ENCODE measurements around the gene TMBIM4. TPM values are rescaled to one million over a fixed set of nuclear protein-coding genes. Genes with fewer than 3 reads are reported as not detected.
A peak's percentile ranks its signal among the peaks of the same experiment; 100 is the strongest.
"Not testable (repeated sequence)": the region's sequence is repeated elsewhere in the genome, so short reads cannot be mapped to it uniquely, and the experiment has no call there.

TMBIM4 gene
- total RNA-seq, 2 experiments from 2014 or later, result 80.5 to 82.8 TPM

DNA sequence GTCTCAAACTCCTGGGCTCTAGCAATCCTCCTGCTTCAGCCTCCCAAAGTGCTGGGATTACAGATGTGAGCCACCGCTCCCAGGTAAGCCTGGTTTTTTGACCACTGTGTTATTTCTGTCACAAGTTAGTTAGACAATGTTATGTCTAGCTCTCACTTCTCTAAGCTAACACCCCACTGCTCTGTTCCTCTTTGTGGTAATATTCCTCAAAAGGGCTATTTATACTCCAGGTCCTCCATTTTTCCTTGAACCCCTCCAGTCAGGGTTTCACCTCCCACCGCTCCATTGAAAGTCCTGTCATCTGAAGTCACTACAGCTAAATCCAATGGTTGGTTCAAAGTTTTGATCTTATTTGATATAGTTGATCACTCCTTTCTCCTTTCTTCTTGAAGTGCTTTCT lies 24.3 kb upstream of the TMBIM4 start:
- H3K4me1 Mint-ChIP-seq, result peaks cover 14% of the 10 kb centered on the region
- no peaks in the 10 kb centered on the region for H3K9me3 Mint-ChIP-seq
- peaks cover 32% of the 10 kb centered on the region for H3K27me3 Mint-ChIP-seq
- DNase-seq, result no peak
- no peak overlapping the region for H3K4me3 Mint-ChIP-seq
- ChIA-PET CTCF (no interaction called here), POLR2A (no interaction called here)
- H3K27ac Mint-ChIP-seq, result no peak overlapping the region
- H3K36me3 Mint-ChIP-seq (ENCODE audit: low read depth), result peaks cover 3% of the 10 kb centered on the region

DNA sequence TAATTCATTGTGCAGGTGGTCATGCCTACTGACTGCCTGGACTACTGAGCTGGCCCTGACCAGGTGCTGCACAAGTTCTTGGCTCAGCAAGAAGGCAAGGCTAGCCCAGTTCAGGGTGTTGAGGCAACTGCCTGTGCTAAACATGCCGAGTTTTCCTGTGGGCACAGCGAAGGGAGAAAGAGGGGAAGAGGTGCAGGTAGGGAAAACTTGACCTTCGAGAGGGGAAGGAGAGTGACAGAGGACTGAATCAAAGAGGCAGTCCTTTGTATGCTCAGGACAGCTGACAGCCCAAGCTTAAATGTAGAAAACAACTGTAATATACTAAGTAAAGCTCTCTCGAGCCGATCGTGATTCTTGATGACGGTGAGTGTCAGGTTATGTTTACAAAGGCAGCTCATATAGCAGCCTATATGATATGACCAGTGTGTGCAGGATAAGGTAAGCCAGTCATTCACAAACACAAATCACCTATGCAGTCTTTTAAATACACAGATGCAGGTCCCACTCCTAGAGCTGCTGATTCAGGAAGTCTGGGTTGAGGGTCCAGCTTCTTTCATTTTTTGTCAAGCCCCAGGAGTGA lies 21.8 kb upstream of the TMBIM4 start:
- CTCF ChIA-PET, result no interaction called here
- DNase-seq, result no peak
- H3K27me3 Mint-ChIP-seq, result peaks cover 43% of the 10 kb centered on the region

DNA sequence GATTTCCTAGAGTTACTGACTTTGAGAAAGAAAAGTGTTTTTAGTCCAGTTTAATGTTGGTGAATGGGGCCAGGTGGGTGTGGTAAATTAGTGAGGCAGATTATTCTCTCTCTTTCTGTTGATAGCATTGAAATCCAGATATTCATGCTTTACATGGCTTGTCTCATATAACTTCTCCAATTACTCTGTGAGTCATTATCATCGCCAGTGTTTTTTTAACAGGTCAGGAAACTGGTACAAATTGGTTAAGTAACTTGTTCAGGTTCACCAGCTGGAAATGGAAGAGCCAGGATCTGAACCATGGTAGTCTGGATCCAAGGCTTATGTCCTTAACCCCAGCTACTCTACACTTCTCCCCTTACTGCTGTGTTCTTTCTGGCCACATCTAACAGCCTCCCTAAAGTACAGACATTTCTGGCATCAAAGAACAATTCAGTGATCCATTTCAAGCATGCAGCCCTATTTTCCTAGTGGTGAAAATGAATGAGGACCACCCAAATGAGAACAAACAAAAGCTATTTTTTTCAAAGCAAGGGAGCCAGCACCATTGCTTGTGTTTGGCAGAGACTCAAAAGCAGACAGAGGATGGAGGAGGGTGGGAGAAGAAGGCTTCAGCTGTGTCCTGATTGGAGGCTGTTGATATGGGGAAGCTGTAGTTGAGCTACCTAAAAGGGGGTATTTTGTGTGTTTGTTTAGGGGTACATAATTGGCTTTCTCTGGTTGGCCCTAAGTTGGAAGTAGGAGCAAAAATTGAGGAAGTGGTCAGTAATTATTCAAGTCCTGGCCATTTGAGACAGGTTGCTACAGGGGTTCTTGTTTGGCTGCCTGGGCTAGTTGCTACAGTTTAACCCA lies 20.9 kb upstream of the TMBIM4 start:
- no peak for DNase-seq
- Mint-ChIP-seq H3K4me1 (peaks cover 14% of the 10 kb centered on the region), H3K9me3 (no peaks in the 10 kb centered on the region), H3K27ac (no peak overlapping the region), H3K27me3 (peaks cover 46% of the 10 kb centered on the region), H3K4me3 (no peak overlapping the region), H3K36me3 (ENCODE audit: low read depth) (peaks cover 9% of the 10 kb centered on the region)
- ChIA-PET POLR2A (interaction anchor here (1.2 kb wide), 1 partner anchor 21 kb away, joined by 4 read pairs; the partner anchor contains the start of gene TMBIM4), CTCF (no interaction called here)

More for the DNA sequence above, 21.8 kb upstream of the TMBIM4 start:
- H3K9me3 Mint-ChIP-seq, result no peaks in the 10 kb centered on the region
- peaks cover 16% of the 10 kb centered on the region for H3K4me1 Mint-ChIP-seq
- H3K36me3 Mint-ChIP-seq (ENCODE audit: low read depth), result peaks cover 9% of the 10 kb centered on the region
- H3K27ac Mint-ChIP-seq, result no peak overlapping the region
- POLR2A ChIA-PET, result interaction anchor here (1.2 kb wide), 1 partner anchor 22 kb away, joined by 4 read pairs; the partner anchor contains the start of gene TMBIM4
- H3K4me3 Mint-ChIP-seq, result no peak overlapping the region

DNA sequence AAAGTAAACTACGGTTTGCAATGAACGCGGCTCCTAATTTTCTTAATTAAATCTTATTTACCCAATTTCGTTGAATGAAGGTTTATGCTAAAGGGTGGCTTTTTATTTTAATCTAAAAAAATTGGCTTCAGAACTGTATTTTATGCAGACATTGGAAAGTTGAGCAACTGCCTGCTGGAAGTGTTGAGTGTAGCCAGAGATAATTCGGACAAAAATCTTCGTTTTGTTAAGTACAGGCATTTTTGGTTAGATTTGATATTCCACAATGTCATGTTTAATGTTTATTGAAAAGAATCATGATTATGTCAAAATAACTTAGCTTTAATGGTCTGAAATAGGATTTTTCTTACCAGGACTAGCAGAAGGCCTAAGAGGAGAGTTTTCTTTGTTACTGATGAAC lies 20.1 kb upstream of the TMBIM4 start:
- peaks cover 10% of the 10 kb centered on the region for H3K4me1 Mint-ChIP-seq
- POLR2A ChIA-PET, result no interaction called here
- peaks cover 6% of the 10 kb centered on the region for H3K36me3 Mint-ChIP-seq (ENCODE audit: low read depth)
- peak overlapping the region; percentile 53 for H3K4me3 Mint-ChIP-seq
- H3K9me3 Mint-ChIP-seq, result peaks cover under 1% of the 10 kb centered on the region
- DNase-seq, result no peak
- H3K27me3 Mint-ChIP-seq, result peaks cover 42% of the 10 kb centered on the region
- H3K27ac Mint-ChIP-seq, result no peak overlapping the region
- CTCF ChIA-PET, result interaction anchor here (0.6 kb wide), 1 partner anchor 20 kb away, joined by 3 read pairs; the partner anchor contains the start of gene TMBIM4

DNA sequence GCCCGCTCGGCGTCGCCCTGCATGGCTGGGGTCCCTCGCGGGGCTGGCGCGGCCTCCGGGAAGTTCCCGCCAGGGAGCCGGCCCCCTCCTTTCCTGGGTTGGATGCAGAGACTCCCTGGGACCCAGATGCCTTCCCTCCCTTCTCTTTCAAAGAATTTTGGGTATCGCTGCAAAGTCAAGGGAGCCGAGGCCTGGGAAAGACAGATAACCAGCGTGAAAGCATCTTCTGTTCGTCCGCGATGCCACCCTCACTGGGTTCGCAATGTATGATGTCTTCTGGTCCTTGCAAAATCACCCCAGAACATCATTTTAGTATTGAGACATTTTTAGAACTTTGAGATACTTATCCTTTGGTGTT lies 19.7 kb upstream of the TMBIM4 start:
- ChIA-PET POLR2A (interaction anchor here (1.6 kb wide), 1 partner anchor 20 kb away, joined by 13 read pairs; the partner anchor contains the start of gene TMBIM4), CTCF (no interaction called here)
- Mint-ChIP-seq H3K4me3 (peak overlapping the region; percentile 53), H3K9me3 (peaks cover 5% of the 10 kb centered on the region), H3K27ac (no peak overlapping the region), H3K36me3 (ENCODE audit: low read depth) (peaks cover 6% of the 10 kb centered on the region), H3K4me1 (peaks cover 10% of the 10 kb centered on the region), H3K27me3 (peaks cover 43% of the 10 kb centered on the region)
- DNase-seq, result no peak

DNA sequence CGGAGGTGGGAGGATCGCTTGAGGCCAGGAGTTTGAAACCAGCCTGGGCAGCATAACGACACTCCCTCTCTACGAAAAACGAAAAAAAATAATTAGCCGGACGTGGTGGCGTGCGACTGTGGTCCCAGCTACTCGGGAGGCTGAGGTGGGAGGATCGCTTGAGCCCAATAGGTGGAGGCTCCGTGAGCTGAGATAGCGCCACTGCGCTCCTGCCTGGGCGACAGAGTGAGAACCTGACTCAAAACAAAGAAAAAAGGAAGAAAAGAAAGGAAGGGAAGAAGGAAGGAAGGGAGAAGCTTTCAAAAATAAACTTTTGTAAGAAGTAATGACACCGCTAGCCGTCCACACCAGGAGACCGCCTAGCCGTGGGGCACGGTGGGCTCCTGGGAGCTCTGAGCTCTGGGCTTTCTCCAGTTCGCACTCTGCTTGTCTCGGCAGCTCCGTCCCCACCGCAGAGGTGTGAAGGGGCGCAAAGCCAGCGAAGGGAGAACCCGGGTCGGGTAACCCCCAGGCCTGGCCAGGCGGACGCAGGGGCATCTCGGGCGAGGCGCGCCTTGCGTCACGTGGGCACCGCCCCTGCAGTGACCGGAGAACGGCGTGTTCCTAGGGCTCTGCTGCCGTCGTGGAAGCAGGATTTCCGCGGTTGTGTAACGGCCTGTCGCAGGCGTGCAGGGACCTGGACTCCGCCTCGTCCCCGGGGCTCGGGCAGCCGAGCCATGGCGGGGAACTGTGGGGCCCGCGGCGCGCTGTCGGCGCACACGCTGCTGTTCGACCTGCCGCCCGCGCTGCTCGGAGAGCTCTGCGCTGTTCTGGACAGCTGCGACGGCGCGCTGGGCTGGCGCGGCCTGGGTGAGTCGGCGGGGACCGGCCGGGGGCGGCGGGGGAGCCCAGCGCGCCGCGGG lies 19.0 kb upstream of the TMBIM4 start, which contains the start of gene IRAK3:
Gene IRAK3, plus strand, starts transcription at position 631 of the 902 bp plus-strand sequence. Its CDS starts 86 bp downstream, at position 717.
- Mint-ChIP-seq H3K9me3 (peaks cover 6% of the 10 kb centered on the region), H3K36me3 (ENCODE audit: low read depth) (peaks cover 6% of the 10 kb centered on the region), H3K4me1 (peaks cover 10% of the 10 kb centered on the region), H3K27me3 (peaks cover 44% of the 10 kb centered on the region), H3K4me3 (peak within 1 kb of the TSS; percentile 62), H3K27ac (no peak within 1 kb of the TSS)
- ChIA-PET POLR2A (interaction anchor here (0.6 to 1.6 kb wide), 2 partner anchors 19 to 78 kb away, joined by 3 to 13 read pairs; partner anchors contain the start of gene TMBIM4), CTCF (no interaction called here)
- peak; percentile 43 for DNase-seq

DNA sequence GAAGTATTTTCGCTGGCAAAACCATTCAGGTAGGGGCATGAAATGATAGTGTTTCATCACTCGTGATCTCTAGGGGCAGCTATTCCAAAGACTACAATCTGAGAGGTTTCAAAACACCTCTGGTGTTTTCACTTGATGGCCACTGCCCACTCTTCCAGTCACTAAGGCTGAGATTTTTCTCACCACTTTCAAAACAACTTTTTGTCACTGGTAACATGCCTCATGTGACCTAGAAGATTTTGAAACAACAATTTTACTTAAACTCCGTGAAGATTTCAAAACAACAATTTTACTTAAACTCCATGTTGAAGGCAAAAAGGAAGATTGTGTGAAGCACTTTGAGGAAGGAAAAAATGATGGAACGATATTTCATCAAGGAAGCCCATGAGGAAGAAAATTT lies 18.0 kb upstream of the TMBIM4 start:
- Mint-ChIP-seq H3K27ac (no peak overlapping the region), H3K4me1 (peaks cover 10% of the 10 kb centered on the region), H3K4me3 (peak overlapping the region; percentile 36), H3K9me3 (peaks cover 6% of the 10 kb centered on the region), H3K27me3 (peaks cover 50% of the 10 kb centered on the region), H3K36me3 (ENCODE audit: low read depth) (peaks cover 6% of the 10 kb centered on the region)
- CTCF ChIA-PET, result no interaction called here
- POLR2A ChIA-PET, result no interaction called here
- no peak for DNase-seq

DNA sequence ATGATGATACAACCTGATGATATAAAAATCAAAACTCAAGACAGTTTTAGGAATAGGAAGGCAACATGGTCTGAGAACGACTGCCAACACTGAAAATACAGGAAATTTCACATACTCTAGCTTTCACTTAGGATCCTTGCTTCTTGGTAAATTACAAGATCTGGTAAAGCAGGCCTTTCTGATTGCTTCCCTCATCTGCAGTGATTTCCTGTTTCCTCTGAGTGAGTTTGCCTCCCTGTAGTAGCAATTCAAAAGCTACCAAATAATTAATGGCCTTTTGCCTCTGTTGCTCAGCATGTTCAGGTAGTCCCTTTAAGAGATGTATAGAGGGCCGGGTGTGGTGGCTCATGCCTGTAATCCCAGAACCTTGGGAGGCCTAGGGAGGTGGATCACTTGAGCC lies 17.2 kb upstream of the TMBIM4 start:
- Mint-ChIP-seq H3K4me1 (peaks cover 10% of the 10 kb centered on the region), H3K4me3 (no peak overlapping the region), H3K9me3 (peaks cover 6% of the 10 kb centered on the region), H3K36me3 (ENCODE audit: low read depth) (peaks cover 6% of the 10 kb centered on the region), H3K27ac (no peak overlapping the region), H3K27me3 (peaks cover 58% of the 10 kb centered on the region)
- ChIA-PET CTCF (no interaction called here), POLR2A (interaction anchor here (1.4 kb wide), 1 partner anchor 57 kb away, joined by 4 read pairs; the partner anchor contains the start of gene LLPH)
- DNase-seq, result no peak

DNA sequence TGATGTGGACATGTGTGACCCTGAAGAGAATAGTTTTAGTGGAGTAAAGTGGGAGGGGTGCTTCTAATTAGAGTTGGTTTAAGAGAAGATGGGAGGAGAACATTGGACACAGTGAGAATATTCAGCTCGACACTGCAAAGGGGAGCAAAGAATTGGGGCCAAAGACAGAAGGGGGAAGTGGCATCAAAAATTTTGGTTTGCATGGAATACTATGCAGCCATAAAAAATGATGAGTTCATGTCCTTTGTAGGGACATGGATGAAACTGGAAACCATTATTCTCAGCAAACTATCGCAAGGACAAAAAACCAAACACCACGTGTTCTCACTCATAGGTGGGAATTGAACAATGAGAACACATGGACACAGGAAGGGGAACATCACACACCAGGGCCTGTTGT lies 15.0 kb upstream of the TMBIM4 start:
- CTCF ChIA-PET; DNase-seq; H3K36me3 Mint-ChIP-seq (ENCODE audit: low read depth); POLR2A ChIA-PET; H3K27ac Mint-ChIP-seq; H3K9me3 Mint-ChIP-seq; H3K4me3 Mint-ChIP-seq: not testable (repeated sequence)
- H3K27me3 Mint-ChIP-seq, result peaks cover 41% of the 10 kb centered on the region
- peaks cover 10% of the 10 kb centered on the region for H3K4me1 Mint-ChIP-seq

DNA sequence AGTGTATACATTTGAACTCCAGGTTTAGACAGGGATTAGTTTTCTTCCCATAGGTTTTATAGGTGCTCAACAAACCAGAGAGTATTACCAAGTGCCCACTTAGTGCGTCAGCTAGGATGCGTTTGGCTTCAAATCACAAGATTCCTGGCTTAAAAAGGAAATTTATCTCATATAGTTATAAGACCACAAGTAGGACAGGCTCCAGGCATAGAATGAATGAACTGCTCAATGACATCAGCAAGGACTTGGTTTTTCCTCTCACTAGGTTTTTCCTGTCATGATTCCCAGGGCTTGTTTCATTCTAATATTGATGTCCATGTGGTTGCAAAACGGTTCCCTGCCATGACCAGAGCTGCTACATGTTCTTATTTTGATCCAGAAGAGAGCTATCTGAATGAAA lies 13.2 kb upstream of the TMBIM4 start:
- H3K4me1 Mint-ChIP-seq, result peaks cover 2% of the 10 kb centered on the region
- no peak overlapping the region for H3K4me3 Mint-ChIP-seq
- peaks cover 37% of the 10 kb centered on the region for H3K27me3 Mint-ChIP-seq
- H3K27ac Mint-ChIP-seq, result no peak overlapping the region
- POLR2A ChIA-PET, result interaction anchor here (2.9 kb wide), 1 partner anchor 14 kb away, joined by 10 read pairs; the partner anchor contains the start of gene TMBIM4
- H3K36me3 Mint-ChIP-seq (ENCODE audit: low read depth), result peaks cover 4% of the 10 kb centered on the region
- peaks cover 6% of the 10 kb centered on the region for H3K9me3 Mint-ChIP-seq
- DNase-seq, result no peak
- CTCF ChIA-PET, result interaction anchor here (1.0 to 1.4 kb wide), 2 partner anchors 87 to 225 kb away, joined by 3 read pairs; no protein-coding TSS in a partner anchor

DNA sequence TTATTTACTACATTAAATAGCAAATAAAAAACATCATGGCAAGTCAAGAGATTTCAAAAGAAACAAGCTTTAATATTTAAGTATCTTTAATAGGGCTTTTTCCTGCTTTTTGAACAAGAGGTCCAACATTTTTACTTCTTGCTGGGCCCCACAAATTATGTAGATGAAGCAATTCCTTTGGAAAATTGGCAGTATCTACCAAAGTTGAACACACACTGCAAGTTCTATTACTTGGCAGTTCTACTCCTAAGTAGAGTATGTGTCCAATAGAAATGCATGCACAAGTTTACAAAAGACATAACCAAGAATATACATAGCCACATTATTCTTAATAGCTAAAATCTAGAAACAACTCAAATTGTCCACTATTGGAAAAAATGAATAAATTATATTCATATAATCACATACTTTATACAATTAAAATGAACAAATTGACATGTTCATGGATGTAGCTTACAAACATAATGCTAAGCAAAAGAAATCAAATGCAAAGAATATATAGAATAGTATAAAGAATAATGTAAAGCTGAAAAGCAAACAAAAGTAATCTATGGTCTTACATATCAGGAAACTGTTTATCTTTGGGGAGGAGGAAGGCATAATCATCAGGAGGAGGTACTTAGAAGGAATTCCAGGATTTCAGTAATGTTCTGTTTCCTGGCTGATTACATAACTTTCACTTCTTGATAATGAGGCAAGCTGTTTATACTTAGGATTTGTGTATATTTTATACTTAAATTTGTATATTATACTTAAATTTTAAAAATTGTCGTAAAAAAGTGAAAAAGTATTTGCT lies 6.5 kb upstream of the TMBIM4 start:
- Mint-ChIP-seq H3K27ac (no peak overlapping the region), H3K9me3 (no peaks in the 10 kb centered on the region), H3K4me3 (no peak overlapping the region), H3K27me3 (peaks cover 20% of the 10 kb centered on the region), H3K4me1 (no peaks in the 10 kb centered on the region), H3K36me3 (ENCODE audit: low read depth) (no peaks in the 10 kb centered on the region)
- ChIA-PET CTCF (interaction anchor here (0.7 to 2.0 kb wide), 2 partner anchors 27 to 68 kb away, joined by 3 to 7 read pairs; no protein-coding TSS in a partner anchor), POLR2A (interaction anchor here (1.4 to 1.6 kb wide), 2 partner anchors 45 to 46 kb away, joined by 5 read pairs; partner anchors contain the start of gene LLPH)
- no peak for DNase-seq
